Stimulated activated CD8-positive, alpha-beta memory T cell treated with anti-CD3 and anti-CD28 coated beads, Interleukin-15, amount 100 ng/mL, for 1 hour (primary cell): ENCODE results near the gene GATA2.

ENCODE experiments used
- DNase-seq: peaks from one replicate; pipeline ENCODE4 v3.0.0-alpha.2; 2020; ENCODE audit warnings: low read depth

The GATA2 gene

GRCh38 chr3:128487813-128488635 is 5.0 kb downstream of the GATA2 start:
- DNase-seq, result no peak

DNA sequence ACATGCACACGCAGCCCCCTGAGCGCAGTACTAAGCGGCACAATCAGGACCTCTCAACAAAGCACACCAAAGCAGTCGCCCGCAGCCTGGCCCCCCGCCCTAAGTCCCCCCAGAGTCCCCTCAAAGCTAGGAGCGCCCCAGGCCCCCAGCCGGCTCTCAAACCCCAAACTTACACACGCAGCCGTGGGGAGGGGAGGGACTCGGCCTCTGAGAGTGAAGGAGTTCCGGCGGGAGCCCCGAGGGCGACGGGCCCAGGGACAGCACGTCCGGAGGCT is 5.5 kb downstream of the GATA2 start:
- DNase-seq, result no peak

GRCh38 chr3:128486681-128487537 is 6.1 kb downstream of the GATA2 start:
- no peak for DNase-seq

DNA sequence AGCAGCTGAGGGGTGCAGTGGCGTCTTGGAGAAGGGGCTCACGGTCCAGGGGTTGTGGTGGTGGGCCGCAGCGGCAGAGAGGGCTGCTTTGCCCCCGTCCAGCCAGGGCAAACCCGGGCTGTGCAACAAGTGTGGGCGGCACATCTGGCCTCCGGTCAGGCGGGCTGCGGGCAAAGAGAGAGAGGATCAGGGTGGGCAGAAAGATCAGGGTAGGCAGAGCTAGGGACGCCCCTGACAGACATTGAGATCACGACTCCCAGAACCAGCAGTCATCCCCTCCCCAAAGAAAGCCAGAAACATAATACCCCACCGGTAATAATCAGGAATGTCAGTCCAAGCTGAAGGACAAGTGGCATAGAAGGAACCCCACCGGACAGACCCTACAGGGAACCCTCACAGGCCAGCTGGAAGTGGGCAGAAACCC is 6.8 kb downstream of the GATA2 start:
- no peak for DNase-seq

- no peak for DNase-seq
Observed at GRCh38 chr3:128485282-128486204, 7.5 kb downstream of the GATA2 start.

DNA sequence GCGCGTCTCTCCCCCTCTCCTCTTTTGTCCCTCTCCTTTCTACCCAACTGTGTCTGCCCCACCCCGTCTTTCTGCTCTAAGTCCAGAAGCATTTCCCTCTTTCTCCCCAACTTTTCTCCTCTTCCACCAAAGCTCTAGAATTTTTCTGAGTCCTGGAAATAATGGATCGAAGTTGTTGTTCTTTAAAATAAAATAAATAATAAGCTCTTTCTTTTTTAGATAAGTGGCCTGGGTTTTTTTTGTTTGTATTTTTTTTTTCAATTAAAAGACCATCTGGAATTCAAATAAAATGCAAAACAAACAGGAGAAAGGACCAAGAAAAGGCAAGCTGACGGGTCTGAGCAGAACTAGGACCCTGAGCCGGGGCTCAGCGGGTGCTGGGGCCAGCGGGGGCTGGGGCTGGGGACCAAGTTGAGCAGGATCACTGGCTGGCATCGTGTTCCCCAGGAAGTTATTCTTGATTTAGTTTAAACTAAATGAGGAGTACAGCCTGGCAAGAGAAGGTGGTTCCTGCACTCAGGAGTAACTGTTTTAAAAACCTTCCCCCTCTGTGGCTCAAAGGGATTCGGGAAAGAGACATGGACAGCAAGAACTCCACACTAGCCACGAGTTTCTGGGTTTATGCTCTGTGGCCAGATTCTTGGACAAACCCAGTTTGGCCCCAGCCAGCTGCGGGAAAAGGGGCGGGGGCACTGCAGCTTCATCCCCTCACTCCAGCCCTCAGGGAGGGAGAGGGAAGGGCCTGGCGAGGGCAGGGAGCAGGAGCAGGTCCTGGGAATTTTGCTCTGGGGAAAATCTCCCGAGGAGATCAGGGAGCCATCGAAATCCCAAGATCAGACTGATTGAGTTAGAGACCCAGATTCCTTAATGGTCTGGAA is 8.4 kb downstream of the GATA2 start:
- DNase-seq, result no peak

DNA sequence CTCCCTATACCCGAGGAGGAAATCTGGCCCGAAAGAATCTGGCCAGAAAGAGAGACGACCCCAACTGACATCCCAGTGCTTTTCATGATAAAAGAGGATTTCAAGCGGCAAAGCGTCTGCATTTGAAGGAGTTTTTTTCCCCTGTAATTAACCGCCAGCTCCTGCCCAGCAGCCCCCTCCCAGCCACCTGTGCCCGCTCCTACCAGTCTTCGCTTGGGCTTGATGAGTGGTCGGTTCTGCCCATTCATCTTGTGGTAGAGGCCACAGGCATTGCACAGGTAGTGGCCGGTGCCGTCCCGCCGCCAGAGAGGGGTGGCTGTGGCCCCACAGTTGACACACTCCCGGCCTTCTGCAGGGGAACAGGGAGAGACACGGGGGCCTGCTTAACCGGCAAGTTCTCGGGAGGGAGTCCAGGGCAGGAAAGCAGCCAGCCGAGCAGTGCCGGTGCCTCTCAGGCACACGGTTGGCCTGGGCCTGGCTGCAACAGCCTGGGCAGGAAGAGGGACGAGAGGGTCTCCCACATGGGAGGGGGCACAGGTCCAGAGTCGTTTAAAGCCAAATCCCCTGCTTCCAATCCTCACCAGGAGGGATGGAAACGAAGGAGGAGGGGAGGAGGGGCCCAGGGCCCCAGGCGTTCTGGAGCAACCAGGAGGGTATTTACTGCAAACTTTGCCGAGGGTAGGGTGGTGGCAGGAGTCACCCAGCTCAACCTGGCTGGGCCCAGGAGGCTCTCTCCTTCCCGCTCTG is 9.2 kb downstream of the GATA2 start:
- no peak for DNase-seq

- no peak for DNase-seq
Observed at GRCh38 chr3:128482666-128483656, 10.0 kb downstream of the GATA2 start.

- DNase-seq, result no peak
Observed at GRCh38 chr3:128482175-128482574, 10.8 kb downstream of the GATA2 start.

DNA sequence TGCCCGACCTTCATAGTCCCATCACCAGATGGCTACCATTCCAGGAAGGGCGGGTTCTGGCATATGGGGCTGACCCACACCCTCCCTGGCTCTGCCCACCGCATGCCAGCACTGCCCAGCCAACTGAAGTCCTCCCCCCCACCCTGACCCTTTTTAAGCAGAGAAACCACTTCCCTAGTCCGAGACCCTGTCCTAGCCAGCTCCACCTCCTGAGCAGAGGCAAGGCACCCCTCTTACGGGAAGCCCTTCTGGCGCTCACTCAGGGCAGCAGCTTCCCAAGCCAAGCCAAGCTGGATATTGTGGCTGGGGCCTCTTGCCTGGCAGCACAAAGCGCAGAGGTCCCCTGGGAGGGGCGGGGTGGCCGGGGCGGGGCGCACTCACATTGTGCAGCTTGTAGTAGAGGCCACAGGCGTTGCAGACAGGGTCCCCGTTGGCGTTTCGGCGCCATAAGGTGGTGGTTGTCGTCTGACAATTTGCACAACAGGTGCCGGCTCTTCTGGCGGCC is 11.5 kb downstream of the GATA2 start:
- DNase-seq, result no peak

DNA sequence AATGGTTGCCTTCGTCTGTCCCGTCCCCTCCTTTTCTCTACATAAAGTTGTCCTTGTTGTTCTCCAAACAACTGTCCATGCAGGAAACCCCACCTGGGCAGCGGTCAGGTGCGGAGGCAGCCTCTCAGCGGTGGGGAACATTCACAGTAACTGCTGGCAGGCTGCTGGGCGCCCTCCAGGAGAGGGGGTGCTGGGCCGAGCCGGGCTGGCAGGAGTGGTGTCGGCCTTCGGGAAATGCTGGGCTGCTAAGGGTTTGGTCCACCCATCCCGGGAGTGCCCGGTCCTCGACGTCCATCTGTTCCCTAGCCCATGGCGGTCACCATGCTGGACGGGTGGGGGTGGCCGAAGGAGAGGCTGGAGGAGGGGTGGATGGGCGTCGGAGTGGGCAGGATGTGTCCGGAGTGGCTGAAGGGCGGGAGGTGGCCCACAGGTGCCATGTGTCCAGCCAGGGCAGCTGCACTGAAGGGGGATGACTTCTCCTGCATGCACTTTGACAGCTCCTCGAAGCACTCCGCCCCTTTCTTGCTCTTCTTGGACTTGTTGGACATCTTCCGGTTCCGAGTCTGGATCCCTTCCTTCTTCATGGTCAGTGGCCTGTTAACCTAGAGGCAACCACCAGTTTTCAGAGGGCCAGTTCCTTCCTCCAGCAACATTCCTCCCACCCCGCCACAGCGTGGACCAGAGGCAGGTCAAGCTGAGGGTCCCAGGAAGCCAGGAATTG is 12.1 kb downstream of the GATA2 start:
- no peak for DNase-seq

GRCh38 chr3:128480278-128480677 is 12.7 kb downstream of the GATA2 start:
- no peak for DNase-seq

DNA sequence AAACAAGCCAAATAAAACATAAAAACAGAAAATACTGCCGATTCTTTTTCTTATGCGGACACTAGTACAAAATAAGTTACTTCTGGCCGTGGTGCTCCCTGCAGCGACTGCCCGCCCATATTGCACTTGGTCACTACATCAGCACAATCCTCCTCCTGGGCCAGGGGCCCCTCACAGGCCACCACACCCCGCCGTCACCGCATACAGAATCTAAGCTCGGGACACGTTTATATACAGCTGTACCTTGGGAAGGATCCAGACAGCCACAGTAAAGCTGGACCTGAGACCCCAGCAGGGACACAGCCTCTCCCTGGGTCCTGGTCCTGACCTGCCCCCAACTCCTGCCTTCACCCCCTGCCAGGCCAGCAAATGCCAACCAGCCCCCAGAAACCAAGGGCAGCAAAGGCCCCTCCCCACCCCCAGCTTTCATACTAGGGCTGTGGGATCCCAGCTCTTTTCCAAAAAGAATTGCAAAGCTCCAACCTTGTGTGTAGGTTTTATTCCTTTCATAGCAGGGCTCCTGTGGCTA is 13.4 kb downstream of the GATA2 start:
- DNase-seq, result no peak

DNA sequence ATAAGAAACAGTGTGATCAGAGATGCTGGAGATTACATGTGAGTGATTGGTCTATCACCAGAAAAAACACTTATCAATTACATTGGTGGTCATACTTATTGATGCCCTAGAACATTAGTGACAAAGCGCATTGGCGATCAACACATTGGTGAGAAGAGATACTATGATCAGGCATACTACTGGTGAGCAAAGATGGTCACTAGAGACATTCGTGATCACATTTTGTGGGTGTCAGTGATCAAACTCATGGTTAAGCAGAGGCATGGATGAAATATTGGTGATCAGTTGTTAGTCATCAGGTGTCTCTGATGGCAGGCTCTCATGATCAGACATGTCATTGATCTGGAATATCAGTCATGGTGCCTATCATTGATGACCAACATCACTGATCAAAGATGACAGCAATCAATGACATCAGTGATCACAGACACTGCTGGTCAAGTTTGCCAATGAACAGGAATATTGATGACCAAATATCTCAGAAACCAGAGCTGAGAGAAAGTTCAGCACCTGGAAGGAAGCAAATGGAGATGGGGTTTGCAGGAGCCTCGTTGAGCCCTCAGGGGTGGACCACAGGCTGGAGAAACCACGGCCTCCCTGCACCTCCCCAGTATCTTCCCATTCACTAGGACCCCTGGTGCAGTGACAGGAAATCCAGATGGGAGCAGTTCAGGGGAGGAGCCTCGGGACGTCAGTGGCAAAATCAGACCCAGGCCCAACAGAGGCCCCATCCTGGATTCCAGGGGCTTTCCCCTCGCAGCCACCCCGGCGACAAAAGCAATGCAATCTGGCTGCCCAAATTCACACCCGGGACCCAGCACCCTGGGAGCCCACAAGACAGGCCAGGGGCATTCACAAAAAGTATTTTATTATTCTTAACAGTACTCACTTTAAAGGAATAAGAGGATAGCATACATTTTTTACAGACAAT is 14.2 kb downstream of the GATA2 start:
- DNase-seq, result no peak

- DNase-seq, result no peak
Observed at GRCh38 chr3:128476659-128477058, 16.3 kb downstream of the GATA2 start.

DNA sequence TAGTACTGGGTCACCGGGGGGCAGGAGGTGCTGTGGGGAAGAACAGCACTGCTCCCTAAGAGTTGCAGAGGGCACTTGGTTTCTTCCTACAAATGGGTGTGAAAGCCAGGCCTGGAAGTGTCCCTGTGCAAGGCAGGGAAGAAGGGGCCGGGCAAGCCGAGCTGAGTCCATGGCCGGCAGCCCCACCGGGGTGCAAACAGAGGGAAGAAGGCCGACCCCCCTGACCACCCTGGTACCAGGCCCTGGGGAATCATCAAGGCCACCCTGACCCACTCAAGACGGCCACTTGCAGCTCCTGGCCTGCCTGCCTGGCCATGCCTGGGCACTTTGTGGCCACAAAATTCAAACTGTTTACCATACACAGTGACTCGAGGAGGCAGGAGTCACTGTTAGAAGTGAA is 17.6 kb downstream of the GATA2 start:
- no peak for DNase-seq

GRCh38 chr3:128473737-128474136 is 19.3 kb downstream of the GATA2 start:
- no peak for DNase-seq
